ENCODE data around the gene OR5L2.
"Not testable (repeated sequence)": the region's sequence is repeated elsewhere in the genome, so short reads cannot be mapped to it uniquely, and the experiment has no call there.

The OR5L2 gene

DNA sequence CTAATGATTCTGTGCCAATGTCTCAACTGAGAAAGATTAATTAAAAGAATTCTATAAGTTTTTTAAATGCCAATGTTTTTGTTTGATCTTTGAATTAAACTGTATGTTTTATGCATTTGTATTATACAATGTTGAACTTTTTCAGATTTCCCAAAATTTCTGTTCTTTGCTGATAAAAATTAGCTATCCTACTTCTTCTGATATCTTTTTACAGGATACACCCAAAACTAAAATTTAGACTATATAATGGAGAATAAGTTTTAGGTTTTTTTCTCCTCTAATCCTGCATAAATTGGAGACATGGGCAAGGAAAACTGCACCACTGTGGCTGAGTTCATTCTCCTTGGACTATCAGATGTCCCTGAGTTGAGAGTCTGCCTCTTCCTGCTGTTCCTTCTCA is at the start of gene OR5L2:
TSS of gene OR5L2 (plus strand) at position 301 of the 400 bp plus-strand sequence. CDS start at position 301, 0 bp downstream.
- no peak for DNase-seq

GRCh38 chr11:55791606-55792005 is 35.4 kb upstream of the OR5L2 start:
- DNase-seq: no peak

GRCh38 chr11:55793321-55793720 is 33.7 kb upstream of the OR5L2 start:
- DNase-seq: no peak

DNA sequence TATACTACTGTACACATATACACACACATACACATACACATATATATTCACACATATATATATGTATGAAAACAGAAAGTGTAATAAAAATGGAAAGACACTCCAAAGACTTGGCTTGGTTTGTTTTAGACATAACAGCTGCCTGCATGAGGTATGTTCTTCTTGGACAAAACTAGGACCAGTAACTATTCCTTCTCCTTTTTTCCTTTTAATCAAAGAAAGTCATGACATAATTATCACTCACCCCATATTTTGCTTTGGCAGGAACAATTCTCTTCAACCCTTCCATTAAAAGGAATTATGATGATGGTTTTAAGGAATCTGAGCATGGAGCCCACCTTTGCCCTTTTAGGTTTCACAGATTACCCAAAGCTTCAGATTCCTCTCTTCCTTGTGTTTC is 31.8 kb upstream of the OR5L2 start, which contains the start of gene OR5D14:
TSS of gene OR5D14 (plus strand) at position 301 of the 400 bp plus-strand sequence. CDS start at position 301, 0 bp downstream.
- DNase-seq: no peak

GRCh38 chr11:55806248-55806647 is 20.8 kb upstream of the OR5L2 start:
- DNase-seq: no peak

GRCh38 chr11:55811067-55811466 is 16.0 kb upstream of the OR5L2 start, which contains the start of gene OR5L1:
OR5L1 (plus strand) TSS chr11:55811367; CDS start chr11:55811467, 100 bp downstream.
- no peak for DNase-seq

- no peak for DNase-seq
Observed at GRCh38 chr11:55819330-55819729, 7.7 kb upstream of the OR5L2 start, which contains the start of gene OR5D18. OR5D18 (plus strand) TSS chr11:55819630; CDS start chr11:55819630, 0 bp downstream.

DNA sequence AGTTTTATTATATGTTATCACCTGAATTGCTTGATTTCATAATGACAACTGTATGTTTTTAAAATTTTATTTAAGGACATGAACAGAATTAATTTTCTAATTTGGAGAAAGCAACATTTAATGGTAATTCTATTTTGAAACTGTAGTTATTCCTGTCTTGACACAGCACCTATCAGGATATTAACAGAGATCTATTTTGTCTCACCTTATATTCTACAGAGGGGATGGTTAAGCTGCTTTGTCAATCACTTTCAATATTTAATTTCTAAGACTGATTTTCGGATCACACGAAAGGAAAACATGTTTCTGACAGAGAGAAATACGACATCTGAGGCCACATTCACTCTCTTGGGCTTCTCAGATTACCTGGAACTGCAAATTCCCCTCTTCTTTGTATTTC is 11.4 kb downstream of the OR5L2 start, which contains the start of gene OR5D16:
TSS of gene OR5D16 (plus strand) at position 301 of the 400 bp plus-strand sequence. CDS start at position 301, 0 bp downstream.
- DNase-seq: no peak

DNA sequence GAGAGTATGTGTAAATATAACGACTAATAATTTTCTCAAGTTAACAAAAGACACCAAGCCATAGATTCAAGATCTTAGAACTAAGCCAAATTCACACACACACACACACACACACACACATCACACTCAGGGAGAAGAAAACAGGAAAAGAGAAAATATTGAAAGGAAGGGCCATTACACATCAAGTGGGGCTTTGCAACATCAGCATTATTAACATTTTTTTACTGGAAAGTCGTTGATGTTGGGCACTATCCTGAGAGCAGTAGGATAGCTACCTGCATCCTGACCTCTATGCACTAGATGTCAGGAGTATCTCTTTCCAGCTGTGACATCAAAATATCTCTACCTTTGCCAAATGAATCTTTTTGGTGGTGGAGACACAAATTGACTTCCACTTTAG is 20.4 kb downstream of the OR5L2 start:
- DNase-seq: no peak

DNA sequence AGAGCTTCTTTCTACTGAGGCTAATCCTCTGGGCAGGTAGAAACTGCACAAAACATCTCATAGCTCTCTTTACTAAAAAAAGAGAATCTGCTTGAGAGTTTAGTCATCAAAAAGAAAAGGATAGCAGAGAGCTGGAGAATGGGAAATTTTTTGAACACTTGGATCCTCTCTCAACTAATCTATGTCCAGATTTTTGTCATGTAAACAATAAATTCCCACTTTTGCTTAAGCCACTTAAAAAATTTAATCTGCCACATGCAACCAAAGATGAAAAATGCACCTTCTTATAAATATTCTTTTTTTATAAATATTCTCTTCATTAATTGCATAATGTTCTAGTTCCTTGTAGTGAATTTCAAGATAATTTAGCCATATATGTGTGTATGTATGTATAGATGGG is 22.0 kb downstream of the OR5L2 start:
- DNase-seq: no peak

DNA sequence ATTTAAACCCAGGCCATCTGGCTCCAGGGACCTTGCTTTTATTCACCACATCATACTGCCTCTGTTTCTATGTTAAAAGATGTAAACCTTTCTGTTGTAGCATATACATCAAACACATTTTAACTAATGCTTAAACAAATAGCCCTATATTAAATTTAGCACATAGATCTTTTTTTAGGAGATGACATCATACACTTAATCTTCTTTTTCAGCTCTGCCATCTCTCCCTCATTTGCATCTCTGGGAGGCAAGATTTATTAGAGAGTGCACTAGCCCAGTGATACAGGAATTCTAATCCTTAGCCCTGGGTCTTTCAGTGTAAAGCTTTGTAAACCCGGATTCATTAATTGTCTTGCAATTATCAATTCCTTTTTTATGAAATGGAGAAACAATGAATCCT is 25.1 kb downstream of the OR5L2 start:
- no peak for DNase-seq

DNA sequence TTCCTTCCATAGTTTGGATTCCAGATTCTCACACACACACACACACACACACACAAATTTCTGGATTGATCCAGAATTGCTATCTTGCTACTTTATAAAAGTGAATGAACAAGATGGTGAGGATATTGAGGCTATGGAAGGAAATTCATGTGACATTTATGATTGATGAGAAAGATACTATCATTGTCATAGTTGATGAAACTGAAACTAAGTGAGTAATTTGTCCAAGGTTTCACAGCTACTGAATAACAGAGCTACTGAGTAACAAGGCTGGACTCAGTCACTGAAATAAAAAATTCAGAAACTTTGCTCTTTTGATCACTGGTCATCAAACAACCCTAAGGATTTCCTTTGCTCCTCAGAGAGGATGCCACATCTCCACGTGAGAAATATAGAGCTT is 27.7 kb downstream of the OR5L2 start:
- no peak for DNase-seq

GRCh38 chr11:55867354-55867753 is 40.3 kb downstream of the OR5L2 start:
- not testable (repeated sequence) for DNase-seq

GRCh38 chr11:55872731-55873130 is 45.7 kb downstream of the OR5L2 start:
- DNase-seq: not testable (repeated sequence)

GRCh38 chr11:55873146-55873545 is 46.1 kb downstream of the OR5L2 start:
- DNase-seq: not testable (repeated sequence)

Measured in activated CD4-positive, CD25-positive, alpha-beta regulatory T cell (primary cell).